ENCODE data around the gene KRTAP10-11.

GRCh38 chr21:44649521-44650100, 3.4 kb downstream of the KRTAP10-11 start:
- no peak for TF ChIP-seq CTCF (conservative IDR thresholded peaks at IDR 0.05 in 1 of 2, IDR thresholded peaks at IDR 0.05 in 1 of 2; ENCODE audit: extremely low read depth in 1 of 2, insufficient read depth in 1 of 2, low read depth in 1 of 2, low read length in 2 of 2)
- no peak for TF ChIP-seq EZH2 (IDR thresholded peaks at IDR 0.05; ENCODE audit: borderline replicate concordance, low read length)

All from mammary epithelial cell (primary cell).